HG02678 (cell line): ENCODE results near the gene OR11H1.
"Not testable (repeated sequence)": the region's sequence is repeated elsewhere in the genome, so short reads cannot be mapped to it uniquely, and the experiment has no call there.

Source experiments
- ATAC-seq: cut with Tn5 transposase; IDR thresholded peaks from one replicate; pipeline ENCODE4 v1.9.1; 2021; ENCODE audit warnings: mild to moderate bottlenecking, moderate library complexity; ENCODE audit not compliant: unreplicated experiment

The OR11H1 gene, protein sequence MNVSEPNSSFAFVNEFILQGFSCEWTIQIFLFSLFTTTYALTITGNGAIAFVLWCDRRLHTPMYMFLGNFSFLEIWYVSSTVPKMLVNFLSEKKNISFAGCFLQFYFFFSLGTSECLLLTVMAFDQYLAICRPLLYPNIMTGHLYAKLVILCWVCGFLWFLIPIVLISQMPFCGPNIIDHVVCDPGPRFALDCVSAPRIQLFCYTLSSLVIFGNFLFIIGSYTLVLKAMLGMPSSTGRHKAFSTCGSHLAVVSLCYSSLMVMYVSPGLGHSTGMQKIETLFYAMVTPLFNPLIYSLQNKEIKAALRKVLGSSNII

DNA sequence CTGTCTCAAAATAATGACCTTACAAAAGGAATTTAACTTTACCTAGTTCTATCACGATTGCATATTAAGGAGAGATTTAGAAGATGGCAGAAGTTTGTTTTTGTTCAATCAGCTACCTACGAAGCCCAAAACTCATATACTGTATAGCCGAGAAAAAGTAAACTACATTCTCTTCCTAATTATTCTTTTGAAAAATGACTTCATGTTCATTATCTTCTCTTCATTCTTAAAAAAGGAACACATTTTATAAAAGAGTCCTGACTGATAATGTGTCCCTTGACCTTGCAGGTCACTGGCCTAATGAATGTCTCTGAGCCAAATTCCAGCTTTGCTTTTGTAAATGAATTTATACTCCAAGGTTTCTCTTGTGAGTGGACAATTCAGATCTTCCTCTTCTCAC, at the start of gene OR11H1:
TSS of gene OR11H1 (plus strand) at position 301 of the 400 bp plus-strand sequence. CDS start at position 301, 0 bp downstream.
- ATAC-seq, result not testable (repeated sequence)

DNA sequence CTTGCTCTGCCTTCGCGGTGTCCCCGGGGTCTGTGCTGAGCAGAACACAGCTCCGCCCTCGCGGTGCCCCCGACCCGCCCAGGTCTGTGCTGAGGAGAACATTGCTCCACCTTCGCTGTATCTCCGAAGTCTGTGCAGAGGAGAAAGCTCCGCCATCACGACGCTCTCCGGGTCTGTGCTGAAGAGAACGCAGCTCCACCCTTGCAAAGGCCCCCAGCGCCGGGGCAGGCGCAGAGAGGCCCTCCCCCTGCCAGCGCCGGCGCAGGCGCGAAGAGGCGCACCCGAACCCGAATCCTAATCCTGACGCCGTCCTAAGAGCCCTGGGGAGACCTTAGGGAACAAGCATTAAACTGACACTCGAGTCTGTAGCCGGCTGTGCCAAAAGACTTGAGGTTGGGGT, 18.0 kb upstream of the OR11H1 start:
- ATAC-seq, result not testable (repeated sequence)

DNA sequence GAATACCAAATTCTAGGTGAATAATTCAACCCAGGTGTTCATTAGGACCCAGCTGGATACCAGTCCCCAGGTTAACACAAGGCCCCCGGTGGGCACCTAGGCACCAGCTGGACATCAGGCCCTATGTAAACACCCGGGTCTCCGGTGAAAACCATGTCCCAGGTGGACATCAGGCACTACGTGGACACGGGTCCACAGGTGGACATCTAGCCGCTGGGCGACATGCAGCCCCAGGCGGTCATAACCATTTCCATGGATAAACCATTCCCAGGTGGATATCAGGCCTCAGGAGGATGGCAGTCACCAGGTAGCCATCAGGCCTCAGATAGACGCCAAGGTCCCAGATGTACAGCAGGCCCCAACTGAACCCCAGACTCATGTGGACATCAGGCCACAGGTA, 12.1 kb upstream of the OR11H1 start:
- not testable (repeated sequence) for ATAC-seq

DNA sequence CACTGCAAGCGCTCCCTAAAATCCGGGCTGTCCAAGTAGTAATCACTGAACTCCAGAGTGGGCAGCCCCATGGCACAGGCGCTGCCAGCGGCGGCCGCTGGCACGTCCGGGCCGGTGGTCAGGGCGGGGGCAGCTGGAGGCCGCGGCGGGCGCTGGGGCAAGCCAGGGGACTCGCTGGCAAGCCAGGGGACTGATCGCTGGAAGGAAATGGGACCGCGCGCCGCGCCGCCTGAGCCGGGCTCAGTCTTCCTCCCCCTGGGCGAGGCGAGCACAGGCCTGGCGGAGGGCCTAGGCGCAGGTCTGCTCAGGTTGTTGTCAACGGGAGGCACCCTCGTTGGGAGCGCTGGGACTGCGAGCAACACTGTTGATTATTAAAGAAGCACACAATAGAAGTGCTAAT, 25.8 kb downstream of the OR11H1 start:
- ATAC-seq, result not testable (repeated sequence)

DNA sequence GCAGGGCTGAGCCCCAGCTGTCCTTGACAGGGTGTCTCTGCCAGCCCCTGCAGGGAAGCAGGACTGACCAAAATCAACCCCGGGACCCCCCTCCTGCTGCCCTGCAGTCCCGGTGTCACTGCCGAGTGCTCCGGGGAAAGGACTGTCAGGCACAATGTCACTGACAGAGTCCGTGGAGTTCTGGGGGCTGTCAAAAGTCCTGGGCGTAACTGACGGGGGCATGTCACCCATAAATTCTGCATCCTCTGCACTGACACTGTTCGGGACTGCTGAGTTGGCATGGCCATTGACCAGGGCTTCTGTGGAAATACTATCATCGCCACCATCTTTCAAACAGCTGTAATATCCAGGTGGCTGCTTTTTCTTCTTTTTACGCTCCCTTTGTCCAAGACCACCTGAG, 35.5 kb downstream of the OR11H1 start:
- not testable (repeated sequence) for ATAC-seq

DNA sequence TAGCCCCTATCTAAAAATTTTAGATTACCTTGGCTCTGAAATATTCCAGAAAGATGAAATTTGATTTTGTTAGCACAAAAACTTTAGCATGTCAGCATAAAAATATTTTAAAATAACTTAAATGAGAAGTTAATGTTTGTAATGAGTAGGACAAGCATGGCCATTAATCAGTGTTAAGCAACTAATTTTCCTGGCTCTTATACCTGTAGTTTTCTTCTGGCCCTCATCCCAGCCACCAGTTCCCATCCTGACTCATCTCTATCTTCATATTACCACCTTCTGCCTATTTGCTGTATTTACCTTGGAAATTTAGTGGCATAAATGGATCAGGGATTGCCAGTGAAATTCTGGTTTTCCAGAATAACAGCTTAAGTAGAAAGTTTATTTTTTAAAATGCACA, 37.1 kb downstream of the OR11H1 start:
- not testable (repeated sequence) for ATAC-seq
